ENCODE measurements around the gene MEDAG. TPM values are rescaled to one million over a fixed set of nuclear protein-coding genes. Genes with fewer than 3 reads are reported as not detected.

The MEDAG gene
- total and polyA plus RNA-seq, 8 donors: 0.89 to 57.9 (median 7.5) TPM

GRCh38 chr13:30936971-30937370, 30.9 kb downstream of the MEDAG start:
- no peak for TF ChIP-seq EP300 (IDR thresholded peaks at IDR 0.05)
- TF ChIP-seq POLR2A (IDR thresholded peaks at IDR 0.05): no peak
- no peak for TF ChIP-seq POLR2AphosphoS5 (IDR thresholded peaks at IDR 0.05)
- TF ChIP-seq, protein P1, sequence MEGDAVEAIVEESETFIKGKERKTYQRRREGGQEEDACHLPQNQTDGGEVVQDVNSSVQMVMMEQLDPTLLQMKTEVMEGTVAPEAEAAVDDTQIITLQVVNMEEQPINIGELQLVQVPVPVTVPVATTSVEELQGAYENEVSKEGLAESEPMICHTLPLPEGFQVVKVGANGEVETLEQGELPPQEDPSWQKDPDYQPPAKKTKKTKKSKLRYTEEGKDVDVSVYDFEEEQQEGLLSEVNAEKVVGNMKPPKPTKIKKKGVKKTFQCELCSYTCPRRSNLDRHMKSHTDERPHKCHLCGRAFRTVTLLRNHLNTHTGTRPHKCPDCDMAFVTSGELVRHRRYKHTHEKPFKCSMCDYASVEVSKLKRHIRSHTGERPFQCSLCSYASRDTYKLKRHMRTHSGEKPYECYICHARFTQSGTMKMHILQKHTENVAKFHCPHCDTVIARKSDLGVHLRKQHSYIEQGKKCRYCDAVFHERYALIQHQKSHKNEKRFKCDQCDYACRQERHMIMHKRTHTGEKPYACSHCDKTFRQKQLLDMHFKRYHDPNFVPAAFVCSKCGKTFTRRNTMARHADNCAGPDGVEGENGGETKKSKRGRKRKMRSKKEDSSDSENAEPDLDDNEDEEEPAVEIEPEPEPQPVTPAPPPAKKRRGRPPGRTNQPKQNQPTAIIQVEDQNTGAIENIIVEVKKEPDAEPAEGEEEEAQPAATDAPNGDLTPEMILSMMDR (IDR thresholded peaks at IDR 0.05): no peak
- Histone ChIP-seq H3K36me3 (no peaks in the 10 kb centered on the region), H3K27ac (no peak overlapping the region), H3K4me1 (no peaks in the 10 kb centered on the region), H3K4me3 (no peak overlapping the region), H3K27me3 (peaks cover 0 to 30% (median 7%) of the 10 kb centered on the region in 3 donors), H3K9me3 (peaks cover 0 to 12% (median 9%) of the 10 kb centered on the region in 4 donors)
- intact Hi-C loops (cut with DNase I; ENCODE audit: low total_unique reads): no loop called here
- DNase-seq: no peak
- WGBS, 5 donors: 29 to 52% (median 46%) methylated on average over 4 of the region's 4 CpGs

- TF ChIP-seq POLR2AphosphoS5 (IDR thresholded peaks at IDR 0.05): no peak
- peaks cover 0 to 15% (median 4%) of the 10 kb centered on the region in 4 donors for H3K9me3 ChIP-seq
- H3K36me3 ChIP-seq: no peaks in the 10 kb centered on the region
- intact Hi-C loops (cut with DNase I; ENCODE audit: low total_unique reads): no loop called here
- H3K27ac ChIP-seq: no peak overlapping the region
- DNase-seq: no peak
- WGBS, 5 donors: 66 to 82% (median 76%) methylated on average over 3 of the region's 3 CpGs
- H3K4me3 ChIP-seq: no peak overlapping the region
- no peaks in the 10 kb centered on the region for H3K27me3 ChIP-seq
- H3K4me1 ChIP-seq: no peaks in the 10 kb centered on the region
These were observed 37.8 kb downstream of the MEDAG start for GRCh38 chr13:30943881-30944280.

GRCh38 chr13:30957258-30957943, 51.3 kb downstream of the MEDAG start:
- no peak for TF ChIP-seq POLR2AphosphoS5 (IDR thresholded peaks at IDR 0.05)
- TF ChIP-seq POLR2A (IDR thresholded peaks at IDR 0.05): no peak
- TF ChIP-seq EP300 (IDR thresholded peaks at IDR 0.05): no peak
- TF ChIP-seq, protein P1 (IDR thresholded peaks at IDR 0.05): no peak
- Histone ChIP-seq H3K4me3 (no peak overlapping the region), H3K4me1 (no peaks in the 10 kb centered on the region), H3K27ac (no peak overlapping the region), H3K36me3 (no peaks in the 10 kb centered on the region), H3K27me3 (no peaks in the 10 kb centered on the region), H3K9me3 (peaks cover 0 to 10% (median 4%) of the 10 kb centered on the region in 4 donors)
- intact Hi-C loops (cut with DNase I; ENCODE audit: low total_unique reads): no loop called here
- WGBS, 5 donors: 62 to 71% (median 65%) methylated on average over 5 of the region's 5 CpGs
- no peak for DNase-seq

GRCh38 chr13:30959678-30960077, 53.6 kb downstream of the MEDAG start:
- intact Hi-C loops (cut with DNase I; ENCODE audit: low total_unique reads): no loop called here
- no peak overlapping the region for H3K27ac ChIP-seq
- TF ChIP-seq, protein P1 (IDR thresholded peaks at IDR 0.05): no peak
- TF ChIP-seq EP300 (IDR thresholded peaks at IDR 0.05) (no peak), POLR2A (IDR thresholded peaks at IDR 0.05) (no peak), POLR2AphosphoS5 (IDR thresholded peaks at IDR 0.05) (no peak)
- WGBS, 5 donors: 73 to 87% (median 83%) methylated on average over 1 of the region's 1 CpG
- H3K4me1 ChIP-seq: peaks cover 0 to 7% (median 0%) of the 10 kb centered on the region in 4 donors
- DNase-seq: no peak
- no peak overlapping the region for H3K4me3 ChIP-seq
- H3K9me3 ChIP-seq: peaks cover 0 to 10% (median 4%) of the 10 kb centered on the region in 4 donors
- no peaks in the 10 kb centered on the region for H3K27me3 ChIP-seq
- no peaks in the 10 kb centered on the region for H3K36me3 ChIP-seq

DNA sequence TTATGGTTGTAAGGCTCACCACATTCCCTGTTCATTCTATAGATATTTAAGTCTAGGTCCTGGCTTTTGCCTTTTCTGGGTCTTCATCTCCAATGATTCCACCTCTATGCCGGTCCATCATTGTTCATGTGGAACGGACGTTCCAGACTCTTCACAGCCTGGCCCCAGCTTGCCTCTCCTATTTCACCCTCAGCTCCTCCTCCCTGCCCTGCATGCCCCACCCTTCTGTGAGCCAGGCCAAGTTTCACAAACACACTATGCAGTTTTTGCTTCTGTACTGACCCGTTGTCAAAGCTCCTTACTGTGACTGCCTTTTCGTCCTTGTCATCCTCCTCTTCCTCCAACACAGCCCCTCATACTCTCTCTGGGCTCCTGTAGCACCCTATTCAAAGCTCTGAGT, 57.7 kb downstream of the MEDAG start:
- H3K27me3 ChIP-seq: peaks cover 0 to 4% (median 0%) of the 10 kb centered on the region in 3 donors
- peak; percentile 46 to 64 for DNase-seq
- no peak for TF ChIP-seq EP300 (IDR thresholded peaks at IDR 0.05)
- TF ChIP-seq POLR2A (IDR thresholded peaks at IDR 0.05): no peak
- TF ChIP-seq, protein P1 (IDR thresholded peaks at IDR 0.05): no peak
- TF ChIP-seq POLR2AphosphoS5 (IDR thresholded peaks at IDR 0.05): no peak
- peaks cover 0 to 7% (median 0%) of the 10 kb centered on the region in 4 donors for H3K4me1 ChIP-seq
- peaks cover 0 to 10% (median 4%) of the 10 kb centered on the region in 4 donors for H3K9me3 ChIP-seq
- 13 to 38% (median 24%) methylated on average over 5 of the region's 5 CpGs for WGBS, 5 donors
- no peak overlapping the region for H3K27ac ChIP-seq
- intact Hi-C loops (cut with DNase I; ENCODE audit: low total_unique reads): no loop called here
- no peaks in the 10 kb centered on the region for H3K36me3 ChIP-seq
- H3K4me3 ChIP-seq: no peak overlapping the region
